Activated CD8-positive, alpha-beta memory T cell treated with anti-CD3 and anti-CD28 coated beads, Interleukin-2, amount 50 U/mL, for 1 hour (primary cell): ENCODE measurements around the gene HBS1L.

Experiments used
- DNase-seq: peaks from one replicate; pipeline ENCODE4 v3.0.0-alpha.2; 2020; ENCODE audit errors: extremely low read depth

Gene HBS1L

DNA sequence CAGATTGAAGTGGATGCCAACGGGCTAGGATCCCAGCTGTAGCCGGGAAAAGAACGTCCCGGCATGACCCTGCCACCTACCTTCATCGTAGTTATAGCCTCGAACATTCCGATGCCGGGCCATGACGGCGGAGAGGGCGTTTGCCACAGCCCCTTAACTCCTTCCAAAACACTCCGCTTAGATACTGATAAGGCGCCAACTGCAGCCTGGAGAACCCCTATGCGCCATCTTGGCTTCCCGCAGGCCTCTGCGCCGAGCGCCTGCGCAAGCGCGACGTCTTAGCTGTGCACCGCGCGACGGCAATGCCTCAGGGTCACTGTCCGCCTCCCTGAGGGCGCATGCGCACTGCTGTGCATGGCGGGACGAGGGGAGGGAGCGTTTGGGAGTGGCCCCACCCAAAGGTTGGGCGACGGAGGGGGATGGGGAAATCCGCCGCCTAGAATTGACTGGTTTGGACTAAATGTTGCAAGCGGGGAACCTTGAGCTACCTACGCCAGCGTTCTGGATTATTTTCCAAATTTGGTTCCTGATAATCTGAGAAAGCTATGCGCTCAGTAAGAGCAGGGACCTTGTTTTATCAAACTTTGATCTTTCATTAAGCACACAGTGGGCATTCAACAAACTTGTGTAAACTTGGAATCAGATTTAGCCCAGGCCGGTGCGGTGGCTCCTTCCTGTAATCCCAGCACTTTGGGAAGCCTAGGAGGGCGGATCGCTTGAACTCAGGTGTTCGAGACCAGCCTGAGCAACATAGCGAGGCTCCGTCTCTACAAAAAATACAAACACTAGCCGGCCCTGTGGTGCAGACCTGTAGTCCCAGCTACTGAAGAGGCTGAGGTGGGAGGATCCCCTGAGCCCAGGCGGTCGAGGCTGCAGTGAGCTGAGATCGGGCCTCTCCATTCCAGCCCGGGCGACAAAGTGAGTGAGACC lies at the start of gene HBS1L:
Gene HBS1L (minus strand): TSS at position 254 of the 930 bp plus-strand sequence. CDS start 131 bp downstream, at position 123.
- DNase-seq, result peak; percentile 91

DNA sequence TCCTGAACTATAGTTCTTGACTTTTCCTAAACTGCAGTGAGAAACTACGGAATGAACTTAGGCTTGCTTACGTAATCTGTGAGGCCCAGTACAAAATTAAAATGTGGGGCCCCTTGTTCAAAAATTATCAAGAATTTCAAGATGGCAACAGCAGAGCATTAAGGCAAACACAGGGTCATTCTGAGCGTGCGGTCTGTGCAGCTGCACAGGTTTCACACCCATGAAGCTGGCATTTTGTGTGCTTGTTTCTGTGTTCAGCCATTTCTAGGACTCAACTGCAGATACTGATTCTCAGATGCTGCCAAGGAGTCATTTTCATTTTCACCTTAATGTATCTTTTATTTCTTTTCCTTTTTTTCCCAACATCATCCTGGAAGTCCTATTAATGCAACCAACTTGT lies 49.6 kb upstream of the HBS1L start:
- no peak for DNase-seq

DNA sequence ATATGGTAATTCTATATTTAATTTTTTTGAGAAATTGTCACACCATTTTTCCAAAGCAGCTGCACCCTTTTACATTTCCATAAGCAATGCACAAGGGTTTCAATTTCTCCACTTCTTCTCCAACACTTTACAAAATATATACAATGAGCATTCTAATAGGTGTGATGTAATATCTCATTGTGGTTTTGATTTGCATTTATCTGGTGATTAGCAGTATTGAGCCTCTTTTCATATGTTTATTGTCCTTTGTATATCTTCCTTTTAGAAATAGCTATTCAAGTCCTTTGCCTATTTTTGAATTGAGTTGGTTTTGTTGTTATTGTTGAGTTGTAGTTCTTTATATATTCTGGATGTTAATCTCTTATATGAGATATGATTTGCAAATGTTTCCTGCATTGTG lies 47.6 kb upstream of the HBS1L start:
- DNase-seq, result no peak

DNA sequence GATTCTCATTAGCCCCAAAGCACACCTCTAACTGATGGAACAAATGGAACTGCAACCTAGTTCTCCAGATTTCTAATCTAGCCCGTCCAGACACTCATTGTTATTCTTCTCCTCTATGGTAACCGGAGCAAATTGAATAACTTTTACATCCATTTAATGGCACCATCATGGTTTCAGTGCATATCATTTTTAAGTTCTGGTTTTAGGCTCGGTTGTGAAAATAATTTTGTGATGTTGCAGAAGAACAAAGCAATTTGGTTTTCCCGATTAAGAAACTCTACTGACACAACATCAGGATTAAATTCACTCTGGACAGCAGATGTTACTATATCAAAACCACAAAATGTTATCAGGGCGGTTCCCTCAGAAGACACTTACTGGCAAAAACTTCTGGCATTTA lies 42.5 kb upstream of the HBS1L start:
- DNase-seq, result no peak

DNA sequence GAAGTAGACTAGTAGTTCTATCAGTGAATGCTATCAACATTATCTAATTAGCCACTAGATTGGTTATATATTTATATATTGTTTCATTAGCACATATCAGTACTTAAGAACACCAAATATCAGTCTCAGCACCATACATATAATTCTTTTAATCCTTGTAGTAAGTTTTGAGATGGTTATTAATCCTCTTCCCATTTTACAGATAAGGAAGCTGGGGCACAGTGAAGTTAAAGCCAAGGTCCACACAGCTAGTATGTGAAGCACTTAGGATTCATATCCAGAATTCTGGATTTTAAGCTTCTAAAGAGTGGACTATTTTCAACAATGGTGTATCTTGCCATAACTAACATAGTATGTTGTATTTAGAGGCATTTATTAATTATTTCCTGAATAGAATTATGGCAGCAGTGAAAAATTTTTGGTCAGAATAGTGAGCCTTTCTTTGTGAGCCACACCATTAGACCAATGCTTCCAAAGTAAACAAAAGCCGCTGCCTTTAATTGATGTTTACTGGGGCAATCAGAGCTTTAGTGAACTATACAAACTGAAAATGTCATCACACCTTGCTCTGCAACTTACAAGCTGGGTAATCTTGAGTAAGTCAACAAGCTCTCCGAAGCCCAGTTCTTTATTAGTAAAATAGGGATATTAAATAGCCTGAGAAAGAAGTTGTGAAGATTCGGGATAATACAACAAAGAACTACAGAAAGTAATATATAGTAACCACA lies 41.9 kb upstream of the HBS1L start:
- no peak for DNase-seq

DNA sequence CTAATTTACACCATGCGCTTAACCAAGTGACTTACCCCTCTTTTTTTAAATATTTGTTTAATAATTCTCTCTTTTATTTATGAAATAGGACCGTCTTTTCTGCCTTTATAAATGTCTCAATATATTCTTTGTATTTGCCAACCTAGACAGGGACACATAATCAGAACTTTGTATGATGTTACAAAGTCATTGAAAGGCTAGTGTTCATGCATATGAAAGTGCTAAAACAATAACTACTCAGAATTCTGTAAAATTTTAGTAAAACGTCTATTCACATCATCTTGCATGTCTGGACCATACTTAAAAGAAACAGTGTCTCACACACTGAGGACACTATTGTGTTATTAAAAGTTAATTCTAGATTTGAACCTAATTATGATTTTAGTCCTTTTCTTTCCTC lies 41.1 kb upstream of the HBS1L start:
- no peak for DNase-seq

DNA sequence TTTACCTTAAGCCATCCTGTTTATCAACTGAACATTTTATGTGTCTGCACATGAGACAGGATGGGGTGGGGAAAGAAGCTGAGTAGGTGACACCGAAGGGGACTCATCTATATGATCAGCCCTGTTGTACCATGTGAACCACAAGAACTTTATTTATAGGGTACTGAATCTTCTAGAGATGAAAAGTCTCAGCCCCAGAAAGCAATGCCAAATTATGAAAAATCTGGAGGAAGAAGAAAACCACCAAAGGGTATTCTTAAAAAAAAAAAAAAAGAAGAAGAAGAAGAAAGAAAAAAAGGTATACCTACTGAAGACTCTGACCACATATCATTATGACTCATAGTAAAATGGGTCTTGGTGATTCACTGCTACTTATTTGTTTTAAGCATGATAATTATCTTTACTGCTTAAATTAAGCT lies 39.8 kb upstream of the HBS1L start:
- peak; percentile 42 for DNase-seq

DNA sequence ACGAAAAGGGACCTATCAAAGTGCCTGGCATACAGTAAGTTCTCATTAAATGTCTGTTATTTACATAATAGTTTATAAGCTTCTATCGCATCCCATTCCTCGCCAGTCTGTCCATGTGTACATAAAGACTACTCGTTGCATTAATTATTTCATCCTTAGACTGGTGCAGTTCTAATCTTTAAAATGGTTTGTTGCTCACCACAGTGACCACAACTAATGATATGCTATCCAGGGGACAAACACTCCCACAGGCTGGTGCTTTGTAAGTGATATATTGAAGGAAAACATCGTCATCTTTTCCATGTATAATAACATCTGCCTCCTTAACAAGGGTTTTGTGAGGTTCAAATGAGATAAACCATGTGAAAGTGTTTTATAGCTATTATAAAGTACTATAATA lies 39.0 kb upstream of the HBS1L start:
- DNase-seq, result no peak

DNA sequence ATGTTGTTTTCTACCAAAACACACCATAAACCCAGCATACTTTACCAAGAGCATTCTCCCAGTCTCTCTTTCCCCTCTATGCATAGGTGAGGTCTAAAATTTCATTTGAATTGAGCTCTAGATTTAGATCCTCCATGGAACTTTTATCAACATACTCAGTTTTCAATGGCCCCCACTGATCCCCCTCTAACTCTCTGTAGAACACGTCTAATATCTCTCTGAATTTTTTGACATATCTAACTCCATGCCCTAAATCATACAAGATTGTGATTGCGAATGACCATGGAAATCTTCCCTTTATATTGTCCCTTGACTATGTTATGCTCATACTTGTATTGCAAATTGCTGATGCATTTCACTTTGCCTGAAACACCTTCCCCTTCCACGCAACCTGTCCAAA lies 38.1 kb upstream of the HBS1L start:
- no peak for DNase-seq

DNA sequence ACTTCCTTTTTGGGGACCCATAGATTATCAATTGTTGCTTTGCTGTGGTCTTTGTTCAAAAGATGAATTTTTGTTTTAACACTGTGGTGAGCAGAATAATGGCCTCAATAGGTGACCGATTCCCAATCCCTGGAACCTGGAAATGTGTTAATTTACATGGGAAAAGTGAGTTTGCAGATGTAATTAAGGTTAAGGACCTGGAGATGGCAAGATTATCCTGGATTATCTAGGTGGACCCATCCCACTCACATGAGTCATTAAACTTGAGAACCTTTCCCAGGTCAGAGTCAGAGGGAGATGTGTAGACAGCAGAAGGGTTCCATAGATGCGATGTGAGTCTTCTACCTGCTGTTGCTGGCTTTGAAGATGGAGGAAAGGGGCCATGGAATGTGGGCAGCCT lies 36.2 kb upstream of the HBS1L start:
- no peak for DNase-seq

DNA sequence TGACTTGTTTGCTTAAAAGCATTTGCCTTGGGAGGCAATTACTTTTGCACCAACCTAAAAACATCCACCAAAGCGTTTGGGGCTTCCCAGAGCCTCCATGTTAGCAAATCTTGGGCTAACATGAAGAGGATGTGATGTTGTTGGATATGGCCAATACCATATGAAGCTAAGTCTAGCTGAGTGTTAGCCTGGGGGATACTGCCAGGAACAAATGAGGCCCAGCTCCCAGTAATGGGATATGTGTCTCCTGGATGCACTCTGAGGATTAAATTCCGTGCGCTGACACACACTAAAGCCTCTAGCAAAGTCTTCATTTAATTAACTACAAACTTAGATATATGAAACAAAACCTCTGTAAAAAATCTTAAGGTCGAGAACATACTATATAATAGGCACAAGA lies 35.3 kb upstream of the HBS1L start:
- no peak for DNase-seq

DNA sequence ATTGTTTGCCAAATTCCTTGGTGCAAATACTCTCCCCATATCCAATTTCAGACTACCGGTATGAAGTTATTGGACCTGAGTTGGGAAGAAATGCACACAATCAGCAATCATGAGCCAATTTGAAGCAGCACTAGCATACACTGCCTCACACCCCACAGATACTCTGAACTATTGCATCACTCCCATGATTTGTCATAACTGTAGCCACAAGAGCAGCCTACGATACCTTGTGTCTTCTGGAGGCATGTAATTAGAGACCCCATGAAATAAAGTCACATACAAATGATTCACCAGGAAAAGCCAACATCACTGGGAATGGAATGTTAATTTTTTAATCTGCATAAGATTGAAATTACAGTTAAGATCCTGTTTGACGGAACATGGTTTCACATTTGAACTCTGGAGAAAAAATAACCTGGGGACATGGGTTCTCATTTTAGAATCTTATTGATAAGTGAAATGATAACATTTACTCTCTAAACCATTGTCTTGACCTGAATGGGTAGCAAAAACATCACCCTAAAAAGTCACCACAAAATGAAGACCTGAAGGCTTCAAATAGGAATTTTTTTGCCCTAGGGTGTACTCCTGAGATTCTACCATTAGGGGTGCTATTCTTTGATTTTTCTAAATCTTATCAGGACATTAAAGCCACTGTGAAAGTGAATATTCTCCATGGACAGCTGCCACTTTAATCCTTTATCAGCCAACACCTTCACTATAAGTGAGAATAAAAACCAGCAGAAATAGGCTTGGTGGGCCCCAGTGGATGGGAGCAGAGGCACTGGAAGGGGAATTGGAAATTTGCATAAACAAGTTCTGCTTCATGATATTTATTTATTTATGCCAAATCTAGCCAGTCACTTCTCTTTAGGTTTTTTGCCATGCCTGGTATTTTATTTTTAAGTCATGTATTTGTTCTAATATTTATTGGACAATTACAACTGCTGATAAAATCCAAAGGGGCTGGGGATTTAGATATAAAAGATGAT lies 34.5 kb upstream of the HBS1L start:
- DNase-seq, result no peak

DNA sequence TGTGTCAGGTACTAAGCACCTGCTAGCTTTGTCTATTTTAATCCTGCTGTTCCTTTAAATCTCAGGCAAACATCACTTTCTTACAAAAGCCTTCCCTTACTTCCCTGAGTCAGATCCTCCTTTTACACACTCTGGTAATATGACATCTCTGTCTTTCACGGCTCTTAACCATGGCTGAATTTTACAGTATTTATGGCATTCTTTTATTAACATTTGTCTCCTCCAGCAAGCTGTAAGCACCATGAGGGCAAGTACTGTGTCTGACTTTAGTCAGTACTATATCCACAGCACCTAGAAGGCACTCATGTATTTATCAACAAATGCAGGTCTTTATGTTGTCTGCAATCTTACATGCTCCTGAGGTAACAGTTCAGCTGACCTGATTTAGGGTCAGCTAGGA lies 33.7 kb upstream of the HBS1L start:
- no peak for DNase-seq

DNA sequence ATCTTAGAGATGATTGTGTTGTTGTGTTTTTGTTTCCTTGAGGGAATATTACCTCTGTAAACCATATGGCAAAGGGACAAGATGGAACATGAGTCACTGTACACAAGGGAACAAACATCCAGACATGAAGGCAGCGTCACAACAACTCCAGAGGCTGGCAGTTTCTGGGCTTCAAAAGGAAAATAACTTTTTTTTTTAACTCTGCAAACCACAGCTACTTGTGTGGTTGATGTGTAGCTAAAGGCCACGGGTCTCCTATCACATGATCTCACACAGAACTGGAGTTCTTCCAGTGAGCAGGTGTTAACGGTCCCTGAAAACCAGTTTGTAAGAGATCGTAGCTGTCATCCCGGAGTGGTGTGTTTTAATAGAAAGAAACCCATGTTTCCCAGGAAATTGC lies 33.2 kb upstream of the HBS1L start:
- peak; percentile 45 for DNase-seq

DNA sequence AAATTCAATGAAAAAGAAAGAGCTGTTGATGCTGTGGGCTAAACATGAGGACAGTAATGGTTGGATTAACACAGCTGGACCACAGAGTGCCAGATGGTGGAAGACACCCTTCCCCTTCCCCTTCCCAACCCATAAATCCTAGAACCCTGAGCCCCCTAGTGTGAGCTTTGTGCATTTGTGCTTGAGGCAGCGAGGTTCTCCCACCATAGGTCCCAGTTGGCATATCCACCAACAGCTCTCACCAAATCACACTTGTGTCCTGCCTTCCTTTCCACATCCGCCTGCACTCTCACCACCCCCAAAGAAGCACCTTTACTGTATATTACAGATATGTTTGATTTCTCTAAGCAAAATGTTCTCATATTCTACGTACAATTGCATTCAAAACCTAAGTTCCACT lies 32.8 kb upstream of the HBS1L start:
- DNase-seq, result no peak

DNA sequence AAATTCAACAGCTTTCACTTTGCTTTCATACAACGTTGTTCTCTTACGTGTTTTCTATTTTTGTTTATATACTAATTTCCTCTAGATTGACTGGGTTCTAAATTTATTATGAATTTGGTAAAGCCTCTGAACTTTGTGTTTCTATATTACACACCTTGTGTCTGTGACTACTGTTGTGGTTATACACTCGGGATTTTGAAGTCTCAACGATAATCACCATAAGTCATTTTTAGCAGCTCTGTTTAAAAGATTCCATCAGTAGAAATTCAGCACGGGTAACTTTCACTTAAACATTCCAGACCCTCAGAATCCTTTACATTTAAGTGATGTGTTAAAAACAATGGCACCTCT lies 31.8 kb upstream of the HBS1L start:
- no peak for DNase-seq

DNA sequence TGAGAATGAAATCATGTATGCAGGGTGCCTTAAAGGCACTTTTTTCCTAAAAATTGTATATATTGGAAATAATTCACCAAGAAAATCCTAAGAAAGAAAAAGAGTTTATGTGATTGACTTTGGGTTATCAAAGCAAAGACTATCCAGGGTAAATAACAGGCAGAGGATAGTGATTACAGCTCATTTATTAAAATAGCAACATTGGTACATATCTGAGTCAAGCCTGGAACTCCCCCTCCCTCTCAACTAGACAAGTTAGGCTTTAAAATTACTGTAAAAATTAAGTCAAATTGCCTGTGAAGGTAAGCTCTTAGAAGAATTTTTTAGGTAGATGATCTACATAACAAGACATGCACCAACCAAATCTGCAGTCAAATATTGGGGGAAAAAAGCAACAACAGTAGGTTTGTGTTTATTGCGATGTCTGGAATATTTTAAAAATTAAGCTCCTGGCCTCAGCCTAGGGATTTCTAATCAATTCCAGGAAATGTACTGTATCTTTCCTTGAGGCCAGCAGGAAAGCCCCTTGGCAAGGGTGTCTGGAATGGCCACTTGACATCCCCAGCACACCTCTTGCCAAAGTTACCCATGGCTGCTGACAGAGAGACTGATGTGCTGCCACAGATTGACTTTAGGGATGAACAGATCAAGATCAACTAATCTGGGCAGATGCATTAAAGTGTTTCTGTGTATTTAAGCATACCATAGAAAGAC lies 31.2 kb upstream of the HBS1L start:
- no peak for DNase-seq

DNA sequence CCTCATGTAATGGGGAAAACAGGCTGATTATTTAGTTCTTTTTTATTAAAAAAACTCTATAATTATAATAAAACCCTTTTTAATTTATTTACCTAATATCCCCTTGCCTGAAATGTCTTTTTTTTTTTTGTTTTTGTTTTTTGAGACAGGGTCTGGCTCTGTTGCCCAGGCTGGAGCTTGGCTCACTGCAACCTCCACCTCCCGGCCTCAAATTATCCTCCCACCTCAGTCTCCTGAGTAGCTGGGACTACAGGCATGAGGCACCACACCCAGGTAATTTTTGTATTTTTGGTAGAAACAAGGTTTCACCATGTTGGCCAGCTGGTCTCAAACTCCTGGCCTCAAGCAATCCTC lies 30.3 kb upstream of the HBS1L start:
- no peak for DNase-seq

DNA sequence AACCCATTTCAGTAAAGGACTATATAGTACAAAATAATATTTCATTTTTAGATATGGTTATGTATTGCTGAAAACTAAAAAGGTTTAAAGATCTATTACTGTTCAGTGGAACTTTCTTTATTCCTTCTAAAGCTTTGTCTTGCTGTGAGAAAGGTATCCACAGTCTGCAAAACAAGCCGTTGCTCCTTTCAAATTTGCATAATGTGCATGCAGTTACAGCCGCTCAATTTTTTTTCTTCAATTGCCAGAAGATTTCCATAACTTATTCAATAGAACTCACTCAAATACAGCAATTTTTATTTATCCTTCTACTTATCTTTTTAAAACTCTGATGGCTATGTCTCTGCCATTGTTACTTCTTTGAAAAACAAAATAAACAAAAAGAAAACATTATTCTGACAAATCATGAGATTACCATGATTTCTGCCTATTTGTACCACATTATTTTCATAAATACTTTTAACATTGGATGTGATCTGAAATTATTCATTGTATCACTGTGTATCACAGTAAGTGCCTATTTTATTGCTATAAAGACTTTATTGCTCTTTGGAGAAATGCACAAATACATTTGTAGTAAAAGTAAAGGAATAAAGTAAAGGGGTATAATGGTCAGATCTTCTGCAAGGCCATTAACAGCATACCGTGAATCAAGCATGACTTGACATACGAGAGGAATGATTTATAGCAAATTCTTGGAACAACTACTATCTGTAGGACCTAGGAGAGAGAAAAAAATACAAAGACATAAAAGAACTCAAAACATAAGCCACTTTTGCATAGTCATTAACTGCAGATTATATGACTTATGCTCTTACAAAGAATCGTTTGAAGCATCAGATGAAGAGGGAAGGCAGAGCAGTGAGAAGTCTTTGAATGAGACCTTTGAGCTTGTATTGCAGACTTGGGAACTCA lies 29.6 kb upstream of the HBS1L start:
- DNase-seq, result no peak

DNA sequence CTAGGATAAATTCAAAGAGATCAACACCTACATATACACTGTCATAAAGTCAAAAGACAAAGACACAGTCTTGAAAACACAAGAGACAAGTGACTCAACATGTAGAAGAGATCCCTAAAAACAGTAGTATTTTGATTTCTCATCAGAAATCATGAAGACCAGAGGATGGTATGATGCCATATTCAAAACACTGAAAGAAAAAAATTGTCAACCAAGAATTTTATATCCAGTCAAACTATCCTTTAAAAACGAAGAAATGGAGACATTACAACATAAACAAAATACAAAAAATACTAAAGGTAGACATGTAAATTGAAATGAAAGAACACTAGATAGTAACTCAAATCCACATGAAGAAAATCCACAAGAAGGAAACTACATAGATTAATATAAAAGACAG lies 27.3 kb upstream of the HBS1L start:
- no peak for DNase-seq
